HG02763 (cell line): ENCODE data around the gene RRP1B.

Source experiments
- ATAC-seq: cut with Tn5 transposase; IDR thresholded peaks from one replicate; pipeline ENCODE4 v1.9.1; 2021; ENCODE audit warnings: mild to moderate bottlenecking, moderate library complexity; ENCODE audit not compliant: unreplicated experiment

Gene RRP1B

DNA sequence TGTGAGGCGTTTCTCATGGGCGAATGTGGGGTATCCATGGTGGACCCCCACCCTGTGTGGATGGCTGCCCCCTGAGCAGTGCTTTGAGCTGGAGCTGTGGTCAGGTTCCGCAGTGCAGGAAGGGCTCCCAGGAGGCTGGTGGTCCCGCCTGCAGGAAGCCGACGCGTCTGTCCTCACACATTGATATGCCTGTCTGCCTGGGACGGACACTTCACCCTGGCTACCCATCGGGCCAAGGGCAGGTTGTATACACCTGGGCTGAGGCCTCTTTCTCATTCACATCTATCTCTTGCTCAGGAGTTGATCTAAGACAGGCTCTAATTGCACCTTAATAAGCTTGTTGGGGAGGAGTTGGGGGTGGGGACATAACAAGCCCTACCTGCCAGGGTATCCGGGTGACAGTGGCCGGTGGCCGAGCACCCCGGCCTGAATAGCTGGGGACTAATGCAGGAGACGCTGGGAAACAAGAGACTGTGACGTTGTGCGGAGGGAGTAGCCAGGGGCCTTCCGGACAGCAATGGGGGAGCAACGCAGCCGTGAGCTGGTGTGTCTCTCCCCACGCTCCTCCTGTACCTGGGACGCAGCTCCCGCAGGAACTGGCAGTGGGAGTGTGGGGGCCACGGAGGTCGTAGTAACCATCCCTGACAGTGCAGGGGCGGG is 81.3 kb downstream of the RRP1B start:
- ATAC-seq = no peak

DNA sequence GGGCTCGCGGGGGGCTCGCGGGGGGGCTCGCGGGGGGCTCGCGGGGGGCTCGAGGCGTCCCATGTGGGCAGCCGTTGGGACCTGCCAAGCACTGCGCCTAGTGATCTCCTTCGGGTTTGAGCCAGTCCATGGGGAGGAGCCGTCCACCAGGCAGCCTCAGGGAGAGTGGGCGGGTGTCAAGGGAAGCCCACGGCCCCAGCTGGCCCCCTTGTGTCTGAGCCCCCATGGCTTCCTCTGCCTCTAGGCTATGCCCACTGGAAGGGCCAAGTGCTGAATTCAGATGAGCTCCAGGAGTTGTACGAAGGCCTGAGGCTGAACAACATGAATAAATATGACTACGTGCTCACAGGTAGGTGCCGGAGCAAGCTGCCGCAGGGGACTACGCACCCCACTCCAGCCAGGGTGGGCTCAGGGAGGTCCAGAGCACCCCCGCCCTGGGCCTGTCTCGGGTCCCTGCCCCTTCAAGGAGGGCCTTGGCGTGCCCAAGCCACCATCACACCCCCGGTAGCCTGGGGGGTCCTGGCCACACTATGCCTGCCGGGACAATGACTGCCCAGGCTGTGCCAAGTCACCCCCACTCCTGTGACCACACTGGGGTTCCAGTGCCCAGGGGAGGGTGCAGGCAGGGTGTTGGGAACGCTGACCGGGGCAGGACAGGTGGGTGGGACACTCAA is 82.2 kb downstream of the RRP1B start:
- ATAC-seq = no peak

DNA sequence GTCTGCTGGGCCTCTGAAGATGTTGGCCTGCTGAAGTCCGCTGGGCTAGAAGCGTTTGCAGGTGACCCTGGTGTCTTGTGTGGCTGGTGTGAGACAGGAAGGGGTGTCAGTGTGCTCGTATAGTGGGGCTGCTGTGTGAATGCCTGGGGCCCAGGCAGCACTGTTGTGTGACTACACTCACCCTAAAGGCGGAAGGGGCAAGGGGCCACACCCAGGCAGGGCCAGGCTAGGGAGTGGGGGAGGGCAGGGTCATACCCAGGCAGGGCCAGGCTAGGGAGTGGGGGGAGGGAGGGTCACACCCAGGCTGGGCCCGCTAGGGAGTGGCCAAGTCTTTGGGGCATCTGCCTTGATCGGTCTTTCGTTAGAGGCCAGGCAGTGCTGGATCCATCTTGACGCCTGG is 84.6 kb downstream of the RRP1B start:
- ATAC-seq = no peak

DNA sequence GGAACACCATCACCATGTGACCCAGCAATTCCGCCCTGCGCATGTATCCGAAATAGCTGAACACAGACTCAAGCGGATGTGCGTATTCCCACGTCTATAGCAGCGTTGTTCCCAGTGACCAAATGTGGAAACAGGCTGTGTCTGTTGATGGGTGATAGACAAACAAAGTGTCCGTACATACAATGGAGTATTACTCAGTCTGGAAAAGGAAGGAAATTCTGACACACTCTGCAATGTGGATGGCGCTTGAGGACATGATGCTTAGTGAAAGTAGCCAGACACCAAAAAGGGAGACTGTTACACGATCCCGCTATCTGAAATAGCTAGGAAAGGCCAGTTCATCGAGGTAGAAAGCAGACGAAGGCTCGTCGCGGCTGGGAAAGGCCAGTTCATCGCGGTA is 85.4 kb downstream of the RRP1B start:
- no peak for ATAC-seq
